HEK293 (cell line): ENCODE measurements around the gene CLEC6A.

ENCODE experiments used
- CTCF ChIA-PET: fragments of 350-600 bp; formaldehyde crosslinking; extraction: SDS; loops from one replicate; lab custom pipeline; 2021; ENCODE audit warnings: antibody characterized with exemption; lab: Yijun Ruan, JAX
- POLR2A ChIA-PET: fragments of 300-600 bp; formaldehyde crosslinking; extraction: SDS; loops from one replicate; lab custom pipeline; 2020; ENCODE audit warnings: antibody characterized with exemption, inconsistent platforms; lab: Yijun Ruan, JAX
- H3K27ac ChIP-seq: fragments of 200-500 bp; sonication (Bioruptor generic); 2 replicates; pipeline ENCODE4 v1.5.1; 2014; ENCODE audit warnings: low read depth, low read length, control low read depth, inconsistent platforms; ENCODE audit errors: extremely low read depth
- H3K36me3 ChIP-seq, 2 experiments: fragments of 200-500 bp in 1 of 2; sonication (Bioruptor generic) in 1 of 2; 1 replicate in 1 of 2; 2 replicates in 1 of 2; pipeline ENCODE4 v1.5.1; 2014 to 2017; ENCODE audit warnings: inconsistent platforms in 2 of 2, low read length in 2 of 2; ENCODE audit not compliant: control insufficient read depth in 2 of 2, insufficient read depth in 1 of 2
- H3K4me1 ChIP-seq: fragments of 200-500 bp; sonication (Bioruptor generic); 2 replicates; pipeline ENCODE4 v1.5.1; 2014; ENCODE audit warnings: mild to moderate bottlenecking, low read length, inconsistent platforms; ENCODE audit not compliant: control insufficient read depth, insufficient read depth
- H3K4me3 ChIP-seq: 2 replicates; pipeline ENCODE4 v1.5.1; 2011; ENCODE audit warnings: low read depth, mild to moderate bottlenecking, control low read depth, low read length, moderate library complexity
- H3K9me3 ChIP-seq: fragments of 200-500 bp; sonication (Bioruptor generic); 2 replicates; pipeline ENCODE4 v1.5.1; 2014; ENCODE audit warnings: low read depth, low read length, inconsistent platforms; ENCODE audit not compliant: control insufficient read depth, insufficient read depth
- AEBP2 ChIP-seq: fragments of 450-650 bp; formaldehyde crosslinking; IDR thresholded peaks from 2 replicates; pipeline ENCODE4 v1.5.1; 2016; ENCODE audit warnings: missing biosample characterization, missing genetic modification characterization, borderline replicate concordance
- KLF10 ChIP-seq: fragments of 450-650 bp; IDR thresholded peaks from 2 replicates; pipeline ENCODE4 v1.5.1; 2018; ENCODE audit warnings: missing biosample characterization, mild to moderate bottlenecking, missing genetic modification characterization
- KLF17 ChIP-seq: fragments of 450-650 bp; formaldehyde crosslinking; IDR thresholded peaks from 2 replicates; pipeline ENCODE4 v1.5.1; 2016; ENCODE audit warnings: missing biosample characterization, missing genetic modification characterization
- PRDM10 ChIP-seq: fragments of 450-650 bp; formaldehyde crosslinking; IDR thresholded peaks from 2 replicates; pipeline ENCODE4 v1.5.1; 2016; ENCODE audit warnings: missing biosample characterization, missing genetic modification characterization
- PRDM6 ChIP-seq: fragments of 450-650 bp; formaldehyde crosslinking; IDR thresholded peaks from 2 replicates; pipeline ENCODE4 v1.5.1; 2017; ENCODE audit warnings: missing biosample characterization, missing genetic modification characterization
- ZBTB10 ChIP-seq: fragments of 450-650 bp; formaldehyde crosslinking; IDR thresholded peaks from 2 replicates; pipeline ENCODE4 v1.5.1; 2016; ENCODE audit warnings: missing biosample characterization, missing genetic modification characterization
- ZEB2 ChIP-seq: fragments of 450-650 bp; formaldehyde crosslinking; IDR thresholded peaks from 2 replicates; pipeline ENCODE4 v1.5.1; 2016; ENCODE audit warnings: missing biosample characterization, missing genetic modification characterization
- ZNF114 ChIP-seq: fragments of 450-650 bp; formaldehyde crosslinking; IDR thresholded peaks from 2 replicates; pipeline ENCODE4 v1.5.0; 2017; ENCODE audit warnings: missing biosample characterization, missing genetic modification characterization
- ZNF174 ChIP-seq: fragments of 450-650 bp; formaldehyde crosslinking; IDR thresholded peaks from 2 replicates; pipeline ENCODE4 v1.5.0; 2017; ENCODE audit warnings: missing biosample characterization, mild to moderate bottlenecking, missing genetic modification characterization
- ZNF211 ChIP-seq: fragments of 450-650 bp; formaldehyde crosslinking; IDR thresholded peaks from 2 replicates; pipeline ENCODE4 v1.5.1; 2016; ENCODE audit warnings: low read depth, missing biosample characterization, missing genetic modification characterization
- ZNF23 ChIP-seq: fragments of 450-650 bp; formaldehyde crosslinking; IDR thresholded peaks from 2 replicates; pipeline ENCODE4 v1.5.1; 2016; ENCODE audit warnings: missing biosample characterization, missing genetic modification characterization, borderline replicate concordance
- ZNF292 ChIP-seq: fragments of 450-650 bp; formaldehyde crosslinking; IDR thresholded peaks from 2 replicates; pipeline ENCODE4 v1.5.1; 2016; ENCODE audit warnings: low read depth, missing biosample characterization, missing genetic modification characterization, borderline replicate concordance
- ZNF335 ChIP-seq: fragments of 450-650 bp; formaldehyde crosslinking; conservative IDR thresholded peaks from 2 replicates; pipeline ENCODE4 v1.5.1; 2016; ENCODE audit warnings: missing biosample characterization, missing genetic modification characterization
- ZNF404 ChIP-seq: fragments of 450-650 bp; formaldehyde crosslinking; IDR thresholded peaks from 2 replicates; pipeline ENCODE4 v1.5.1; 2017; ENCODE audit warnings: missing biosample characterization, missing genetic modification characterization
- ZNF513 ChIP-seq: fragments of 450-650 bp; IDR thresholded peaks from 2 replicates; pipeline ENCODE4 v1.5.1; 2018; ENCODE audit warnings: missing biosample characterization, missing genetic modification characterization
- ZNF548 ChIP-seq: fragments of 450-650 bp; formaldehyde crosslinking; IDR thresholded peaks from 2 replicates; pipeline ENCODE4 v1.5.1; 2016; ENCODE audit warnings: missing biosample characterization, missing genetic modification characterization
- ZNF600 ChIP-seq: fragments of 450-650 bp; formaldehyde crosslinking; IDR thresholded peaks from 2 replicates; pipeline ENCODE4 v1.5.1; 2016; ENCODE audit warnings: missing biosample characterization, missing genetic modification characterization
- ZNF76 ChIP-seq: fragments of 450-650 bp; formaldehyde crosslinking; IDR thresholded peaks from 2 replicates; pipeline ENCODE4; 2016; ENCODE audit warnings: low read depth, missing biosample characterization, missing genetic modification characterization, borderline replicate concordance
- ZNF791 ChIP-seq: fragments of 450-650 bp; formaldehyde crosslinking; IDR thresholded peaks from 2 replicates; pipeline ENCODE4 v1.5.1; 2016; ENCODE audit warnings: missing biosample characterization, missing genetic modification characterization

CLEC6A gene

GRCh38 chr12:8461426-8461825 lies 5.7 kb downstream of the CLEC6A start:
- H3K4me3 ChIP-seq: no peak overlapping the region
- ChIA-PET CTCF (interaction anchor here (0.5 to 0.9 kb wide), 2 partner anchors 10 to 384 kb away, joined by 3 to 4 read pairs; no protein-coding TSS in a partner anchor), POLR2A (no interaction called here)
- H3K27ac ChIP-seq: no peak overlapping the region
- TF ChIP-seq AEBP2 (tag by site-specific recombination) (no peak), ZNF23 (tag by site-specific recombination) (no peak), ZNF548 (tag by site-specific recombination) (no peak), ZNF335 (no peak), ZBTB10 (tag by site-specific recombination) (no peak), ZNF791 (no peak), KLF17 (no peak)
- H3K36me3 ChIP-seq: no peaks in the 10 kb centered on the region
- H3K9me3 ChIP-seq: no peaks in the 10 kb centered on the region
- no peaks in the 10 kb centered on the region for H3K4me1 ChIP-seq

- CTCF ChIA-PET: no interaction called here
- TF ChIP-seq KLF10 (tag by site-specific recombination) (no peak), PRDM6 (tag by site-specific recombination) (no peak), ZNF114 (tag by site-specific recombination) (no peak), ZNF211 (no peak), ZNF513 (tag by site-specific recombination) (no peak), ZNF174 (tag by site-specific recombination) (no peak), ZNF292 (no peak), ZNF404 (tag by site-specific recombination) (no peak), ZEB2 (tag by site-specific recombination) (no peak), ZNF600 (tag by site-specific recombination) (no peak), PRDM10 (no peak), ZNF76 (tag by site-specific recombination) (no peak)
Measured at GRCh38 chr12:8465301-8465996, 9.7 kb downstream of the CLEC6A start.

More at GRCh38 chr12:8465301-8465996, 9.7 kb downstream of the CLEC6A start:
- no peak overlapping the region for H3K4me3 ChIP-seq
- H3K36me3 ChIP-seq: no peaks in the 10 kb centered on the region
- no peaks in the 10 kb centered on the region for H3K4me1 ChIP-seq
- no peak overlapping the region for H3K27ac ChIP-seq
- no peaks in the 10 kb centered on the region for H3K9me3 ChIP-seq
- POLR2A ChIA-PET: no interaction called here
